KOPT-K1 (cell line): ENCODE measurements around the gene HBM.
"Not testable (repeated sequence)": the region's sequence is repeated elsewhere in the genome, so short reads cannot be mapped to it uniquely, and the experiment has no call there.

ENCODE experiments used
- H3K27ac ChIP-seq: fragments of 200-600 bp; sonication (generic); 2 replicates; pipeline ENCODE4 v1.5.1; 2016; ENCODE audit warnings: antibody characterized with exemption, mild to moderate bottlenecking, low read depth, low read length; ENCODE audit not compliant: poor library complexity, severe bottlenecking
- H3K36me3 ChIP-seq: fragments of 200-600 bp; sonication (generic); 2 replicates; pipeline ENCODE4 v1.5.1; 2017; ENCODE audit warnings: antibody characterized with exemption, mild to moderate bottlenecking, low read length, moderate library complexity; ENCODE audit not compliant: insufficient read depth
- H3K9me3 ChIP-seq: fragments of 200-600 bp; sonication (generic); 2 replicates; pipeline ENCODE4 v1.5.1; 2017; ENCODE audit warnings: antibody characterized with exemption, low read length, mild to moderate bottlenecking; ENCODE audit not compliant: insufficient read depth, poor library complexity, severe bottlenecking

HBM gene

GRCh38 chr16:165539-166374 is at the start of gene HBM:
TSS of gene HBM (plus strand) at chr16:165978. CDS start at chr16:165998, 20 bp downstream.
- no peak within 1 kb of the TSS for H3K27ac ChIP-seq
- no peaks in the 10 kb centered on the region for H3K9me3 ChIP-seq
- H3K36me3 ChIP-seq, result no peaks in the 10 kb centered on the region

- H3K27ac ChIP-seq, result no peak overlapping the region
- no peaks in the 10 kb centered on the region for H3K9me3 ChIP-seq
- H3K36me3 ChIP-seq, result peaks cover 55% of the 10 kb centered on the region
These were observed 49.8 kb upstream of the HBM start for GRCh38 chr16:116015-116414.

GRCh38 chr16:117379-118365 is 48.1 kb upstream of the HBM start:
- peaks cover 45% of the 10 kb centered on the region for H3K36me3 ChIP-seq
- no peak overlapping the region for H3K27ac ChIP-seq
- no peaks in the 10 kb centered on the region for H3K9me3 ChIP-seq

GRCh38 chr16:118857-119256 is 46.9 kb upstream of the HBM start:
- no peaks in the 10 kb centered on the region for H3K9me3 ChIP-seq
- H3K27ac ChIP-seq, result no peak overlapping the region
- peaks cover 41% of the 10 kb centered on the region for H3K36me3 ChIP-seq

- Histone ChIP-seq H3K27ac (no peak overlapping the region), H3K36me3 (peaks cover 42% of the 10 kb centered on the region), H3K9me3 (no peaks in the 10 kb centered on the region)
These were observed 46.5 kb upstream of the HBM start for GRCh38 chr16:119295-119694.

- Histone ChIP-seq H3K36me3 (peaks cover 47% of the 10 kb centered on the region), H3K27ac (no peak overlapping the region), H3K9me3 (no peaks in the 10 kb centered on the region)
These were observed 45.8 kb upstream of the HBM start for GRCh38 chr16:119835-120491.

GRCh38 chr16:120756-121155 is 45.0 kb upstream of the HBM start:
- Histone ChIP-seq H3K36me3 (peaks cover 43% of the 10 kb centered on the region), H3K27ac (no peak overlapping the region), H3K9me3 (no peaks in the 10 kb centered on the region)

- Histone ChIP-seq H3K27ac (no peak overlapping the region), H3K36me3 (peaks cover 27% of the 10 kb centered on the region), H3K9me3 (no peaks in the 10 kb centered on the region)
These were observed 43.4 kb upstream of the HBM start for GRCh38 chr16:122361-122760.

GRCh38 chr16:123558-124350 is 42.0 kb upstream of the HBM start:
- not testable (repeated sequence) for H3K9me3 ChIP-seq, H3K27ac ChIP-seq
- peaks cover 20% of the 10 kb centered on the region; the same call in 1 of the 2 replicates for H3K36me3 ChIP-seq

- Histone ChIP-seq H3K36me3 (peaks cover 20% of the 10 kb centered on the region; the same call in 1 of the 2 replicates), H3K27ac (no peak overlapping the region), H3K9me3 (no peaks in the 10 kb centered on the region)
These were observed 40.8 kb upstream of the HBM start for GRCh38 chr16:125011-125410.

- Histone ChIP-seq H3K9me3 (no peaks in the 10 kb centered on the region), H3K36me3 (peaks cover 8% of the 10 kb centered on the region; the same call in 1 of the 2 replicates), H3K27ac (peak overlapping the region; percentile 41)
These were observed 36.7 kb upstream of the HBM start for GRCh38 chr16:129075-129474.

- Histone ChIP-seq H3K36me3 (no peaks in the 10 kb centered on the region), H3K27ac (no peak overlapping the region), H3K9me3 (no peaks in the 10 kb centered on the region)
These were observed 35.1 kb upstream of the HBM start for GRCh38 chr16:130533-131173.

GRCh38 chr16:132120-132519 is 33.7 kb upstream of the HBM start:
- Histone ChIP-seq H3K27ac (no peak overlapping the region), H3K36me3 (no peaks in the 10 kb centered on the region)

GRCh38 chr16:133716-134115 is 32.1 kb upstream of the HBM start:
- Histone ChIP-seq H3K9me3 (no peaks in the 10 kb centered on the region), H3K27ac (no peak overlapping the region), H3K36me3 (no peaks in the 10 kb centered on the region)

More at GRCh38 chr16:132120-132519, 33.7 kb upstream of the HBM start:
- H3K9me3 ChIP-seq, result no peaks in the 10 kb centered on the region
